DND-41 (cell line): ENCODE data around the gene SND1.
A peak's percentile ranks its signal among the peaks of the same experiment; 100 is the strongest.

Experiments
- ATAC-seq: fragments of 200-7000 bp; cut with Tn5 transposase; 3 replicates; pipeline ENCODE4 v1.9.1; 2021; ENCODE audit warnings: low read depth; ENCODE audit not compliant: insufficient read depth
- DNase-seq: peaks from one replicate; pipeline ENCODE4 v3.0.0-alpha.2; 2020
- H2AFZ ChIP-seq: 2 replicates; pipeline ENCODE4 v1.6.0; 2012; ENCODE audit warnings: low read depth, low read length
- H3K27ac ChIP-seq: 2 replicates; pipeline ENCODE4 v1.5.1; 2012; ENCODE audit warnings: low read length, inconsistent platforms
- H3K27me3 ChIP-seq: fragments of 200-600 bp; sonication (generic); 2 replicates; pipeline ENCODE4 v1.6.0; 2012; ENCODE audit warnings: low read length, mild to moderate bottlenecking, inconsistent platforms; ENCODE audit not compliant: insufficient read depth, poor library complexity
- H3K36me3 ChIP-seq: 2 replicates; pipeline ENCODE4 v1.5.1; 2012; ENCODE audit warnings: low read length, inconsistent platforms; ENCODE audit not compliant: insufficient read depth
- H3K4me1 ChIP-seq: 2 replicates; pipeline ENCODE4 v1.5.1; 2012; ENCODE audit warnings: mild to moderate bottlenecking, low read length; ENCODE audit not compliant: insufficient read depth
- H3K4me2 ChIP-seq: 2 replicates; pipeline ENCODE4 v1.6.0; 2012; ENCODE audit warnings: mild to moderate bottlenecking, moderate library complexity, low read length, inconsistent platforms; ENCODE audit not compliant: insufficient read depth
- H3K4me3 ChIP-seq, 2 experiments: fragments of 200-600 bp in 1 of 2; shearing (Covaris generic) in 1 of 2; 2 replicates each; pipeline ENCODE4 v1.5.1; 2012 to 2016; ENCODE audit warnings: inconsistent platforms in 2 of 2, low read length in 2 of 2, mild to moderate bottlenecking in 2 of 2, low read depth in 1 of 2, moderate library complexity in 1 of 2
- H3K79me2 ChIP-seq: 2 replicates; pipeline ENCODE4 v1.6.0; 2012; ENCODE audit warnings: low read length, inconsistent platforms; ENCODE audit not compliant: insufficient read depth
- H3K9ac ChIP-seq: 2 replicates; pipeline ENCODE4 v1.6.0; 2012; ENCODE audit warnings: low read depth, mild to moderate bottlenecking, inconsistent platforms, low read length, moderate library complexity
- H3K9me3 ChIP-seq: 2 replicates; pipeline ENCODE4 v1.5.1; 2012; ENCODE audit warnings: low read length, moderate library complexity, mild to moderate bottlenecking, inconsistent platforms; ENCODE audit not compliant: insufficient read depth, severe bottlenecking
- H4K20me1 ChIP-seq: 2 replicates; pipeline ENCODE4 v1.6.0; 2012; ENCODE audit warnings: low read length; ENCODE audit not compliant: insufficient read depth
- CTCF ChIP-seq: IDR thresholded peaks from 2 replicates; pipeline ENCODE4 v1.5.1; 2012; ENCODE audit warnings: borderline replicate concordance, low read length, moderate library complexity, mild to moderate bottlenecking; ENCODE audit not compliant: poor library complexity, severe bottlenecking; ENCODE audit errors: extremely low read depth
- EZH2 ChIP-seq: IDR thresholded peaks from 3 replicates; pipeline ENCODE4 v1.6.1; 2012; ENCODE audit warnings: borderline replicate concordance, low read depth, mild to moderate bottlenecking, moderate library complexity, low read length, inconsistent platforms; ENCODE audit not compliant: severe bottlenecking

SND1 gene

GRCh38 chr7:128010391-128011127 is 358.6 kb downstream of the SND1 start:
- H3K9ac ChIP-seq, result no peak overlapping the region

GRCh38 chr7:128011131-128011661 is 359.2 kb downstream of the SND1 start:
- no peak overlapping the region for H3K4me2 ChIP-seq
- ATAC-seq, result no peak

More at GRCh38 chr7:128010391-128011127, 358.6 kb downstream of the SND1 start:
- Histone ChIP-seq H3K27me3 (no peaks in the 10 kb centered on the region), H3K4me3 (no peak overlapping the region), H2AFZ (no peak overlapping the region), H4K20me1 (peaks cover under 1% of the 10 kb centered on the region), H3K79me2 (no peaks in the 10 kb centered on the region), H3K36me3 (no peaks in the 10 kb centered on the region; the same call in 1 of the 2 replicates), H3K9me3 (no peaks in the 10 kb centered on the region), H3K4me1 (no peaks in the 10 kb centered on the region), H3K4me2 (no peak overlapping the region), H3K27ac (no peak overlapping the region)
- DNase-seq (no peak), ATAC-seq (peak; percentile 40; the same call in 1 of the 3 replicates)
- TF ChIP-seq CTCF, result peak; percentile 32
- TF ChIP-seq EZH2, result no peak

GRCh38 chr7:128014811-128015210 is 362.8 kb downstream of the SND1 start:
- no peak for TF ChIP-seq CTCF
- no peak for TF ChIP-seq EZH2
- Histone ChIP-seq H3K79me2 (no peaks in the 10 kb centered on the region), H3K4me3 (no peak overlapping the region), H3K27me3 (no peaks in the 10 kb centered on the region), H3K9ac (no peak overlapping the region), H3K36me3 (no peaks in the 10 kb centered on the region; the same call in 1 of the 2 replicates), H2AFZ (no peak overlapping the region), H3K9me3 (no peaks in the 10 kb centered on the region), H4K20me1 (peaks cover 3% of the 10 kb centered on the region; the same call in 1 of the 2 replicates), H3K4me1 (no peaks in the 10 kb centered on the region), H3K27ac (no peak overlapping the region), H3K4me2 (no peak overlapping the region)
- DNase-seq (no peak), ATAC-seq (no peak)

More at GRCh38 chr7:128011131-128011661, 359.2 kb downstream of the SND1 start:
- no peaks in the 10 kb centered on the region for H3K4me1 ChIP-seq
- H2AFZ ChIP-seq, result no peak overlapping the region
- no peaks in the 10 kb centered on the region; the same call in 1 of the 2 replicates for H4K20me1 ChIP-seq
- H3K27me3 ChIP-seq, result no peaks in the 10 kb centered on the region
- no peak overlapping the region for H3K4me3 ChIP-seq
- no peak overlapping the region for H3K9ac ChIP-seq
- DNase-seq, result no peak
- no peaks in the 10 kb centered on the region; the same call in 1 of the 2 replicates for H3K36me3 ChIP-seq
- no peak for TF ChIP-seq CTCF
- no peak for TF ChIP-seq EZH2
- no peak overlapping the region for H3K27ac ChIP-seq
- H3K9me3 ChIP-seq, result no peaks in the 10 kb centered on the region
- no peaks in the 10 kb centered on the region for H3K79me2 ChIP-seq
